ENCODE results near the gene TEX38. TPM values are rescaled to one million over a fixed set of nuclear protein-coding genes. Genes with fewer than 3 reads are reported as not detected.

TEX38 gene
- total RNA-seq, 1 experiment from 2014 or later: not detected

GRCh38 chr1:46630719-46631118 lies 40.9 kb upstream of the TEX38 start:
- Mint-ChIP-seq H3K9me3 (ENCODE audit: unreplicated experiment) (no peaks in the 10 kb centered on the region), H3K4me1 (ENCODE audit: insufficient read depth, unreplicated experiment) (no peaks in the 10 kb centered on the region), H3K4me3 (ENCODE audit: unreplicated experiment) (no peak overlapping the region), H3K27me3 (ENCODE audit: insufficient read depth, unreplicated experiment) (no peaks in the 10 kb centered on the region), H3K36me3 (ENCODE audit: insufficient read depth, unreplicated experiment) (peaks cover 39% of the 10 kb centered on the region), H3K27ac (ENCODE audit: low read depth, unreplicated experiment) (no peak overlapping the region)
- BruUV-seq (replicated peaks): no TSS peak
- DNase-seq (ENCODE audit: unreplicated experiment): no peak
- POLR2A ChIA-PET: interaction anchor here (0.7 to 2.4 kb wide), 5 partner anchors 12 to 16 kb away, joined by 3 to 10 read pairs (median 3); partner anchors contain the start of gene MOB3C
- no peak for TF ChIP-seq CTCF (IDR thresholded peaks at IDR 0.05; ENCODE audit: unreplicated experiment)
- CTCF ChIA-PET: interaction anchor here (0.8 kb wide), 1 partner anchor 17 kb away, joined by 4 read pairs; no protein-coding TSS in a partner anchor
- intact Hi-C loops (cut with micrococcal nuclease): no loop called here

- intact Hi-C loops (cut with micrococcal nuclease): no loop called here
- TSS peak; percentile 79 for BruUV-seq (replicated peaks)
- no peak for TF ChIP-seq CTCF (IDR thresholded peaks at IDR 0.05; ENCODE audit: unreplicated experiment)
- H3K9me3 Mint-ChIP-seq (ENCODE audit: unreplicated experiment): no peaks in the 10 kb centered on the region
- no peak overlapping the region for H3K4me3 Mint-ChIP-seq (ENCODE audit: unreplicated experiment)
- no peaks in the 10 kb centered on the region for H3K27me3 Mint-ChIP-seq (ENCODE audit: insufficient read depth, unreplicated experiment)
- no peak for DNase-seq (ENCODE audit: unreplicated experiment)
- ChIA-PET CTCF (interaction anchor here (0.5 to 2.0 kb wide), 3 partner anchors 12 to 18 kb away, joined by 4 to 5 read pairs (median 4); partner anchors contain the start of gene MOB3C), POLR2A (interaction anchor here (0.7 kb wide), 1 partner anchor 18 kb away, joined by 3 read pairs; no protein-coding TSS in a partner anchor)
- H3K4me1 Mint-ChIP-seq (ENCODE audit: insufficient read depth, unreplicated experiment): peaks cover 17% of the 10 kb centered on the region
- peaks cover 50% of the 10 kb centered on the region for H3K36me3 Mint-ChIP-seq (ENCODE audit: insufficient read depth, unreplicated experiment)
- H3K27ac Mint-ChIP-seq (ENCODE audit: low read depth, unreplicated experiment): no peak overlapping the region
Observed at GRCh38 chr1:46635205-46635604, 36.4 kb upstream of the TEX38 start.

GRCh38 chr1:46637444-46638083 lies 34.1 kb upstream of the TEX38 start:
- ChIA-PET POLR2A (interaction anchor here (1.0 kb wide), 1 partner anchor 14 kb away, joined by 3 read pairs; no protein-coding TSS in a partner anchor), CTCF (interaction anchor here (0.6 to 0.7 kb wide), 2 partner anchors 54 to 89 kb away, joined by 3 read pairs; no protein-coding TSS in a partner anchor)
- no peak for TF ChIP-seq CTCF (IDR thresholded peaks at IDR 0.05; ENCODE audit: unreplicated experiment)
- Mint-ChIP-seq H3K4me1 (ENCODE audit: insufficient read depth, unreplicated experiment) (peaks cover 17% of the 10 kb centered on the region), H3K4me3 (ENCODE audit: unreplicated experiment) (no peak overlapping the region), H3K9me3 (ENCODE audit: unreplicated experiment) (no peaks in the 10 kb centered on the region), H3K27me3 (ENCODE audit: insufficient read depth, unreplicated experiment) (no peaks in the 10 kb centered on the region), H3K36me3 (ENCODE audit: insufficient read depth, unreplicated experiment) (peaks cover 54% of the 10 kb centered on the region), H3K27ac (ENCODE audit: low read depth, unreplicated experiment) (no peak overlapping the region)
- DNase-seq (ENCODE audit: unreplicated experiment): no peak
- intact Hi-C loops (cut with micrococcal nuclease): no loop called here
- BruUV-seq (replicated peaks): no TSS peak

- no TSS peak for BruUV-seq (replicated peaks)
- no peak for TF ChIP-seq CTCF (IDR thresholded peaks at IDR 0.05; ENCODE audit: unreplicated experiment)
- CTCF ChIA-PET: no interaction called here
- Mint-ChIP-seq H3K36me3 (ENCODE audit: insufficient read depth, unreplicated experiment) (peaks cover 45% of the 10 kb centered on the region), H3K27me3 (ENCODE audit: insufficient read depth, unreplicated experiment) (no peaks in the 10 kb centered on the region), H3K9me3 (ENCODE audit: unreplicated experiment) (no peaks in the 10 kb centered on the region), H3K4me1 (ENCODE audit: insufficient read depth, unreplicated experiment) (peaks cover 23% of the 10 kb centered on the region), H3K4me3 (ENCODE audit: unreplicated experiment) (peak overlapping the region; percentile 38), H3K27ac (ENCODE audit: low read depth, unreplicated experiment) (peak overlapping the region; percentile 70)
- intact Hi-C loops (cut with micrococcal nuclease): no loop called here
- no peak for DNase-seq (ENCODE audit: unreplicated experiment)
- POLR2A ChIA-PET: interaction anchor here (1.2 to 1.3 kb wide), 2 partner anchors 27 to 29 kb away, joined by 3 to 4 read pairs; no protein-coding TSS in a partner anchor
Observed at GRCh38 chr1:46638921-46639320, 32.7 kb upstream of the TEX38 start.
